ENCODE results near the gene KLRC3.
"Not testable (repeated sequence)": the region's sequence is repeated elsewhere in the genome, so short reads cannot be mapped to it uniquely, and the experiment has no call there.

Gene KLRC3

GRCh38 chr12:10398168-10398567 is 22.2 kb downstream of the KLRC3 start:
- DNase-seq = no peak

GRCh38 chr12:10397296-10397695 is 23.1 kb downstream of the KLRC3 start:
- DNase-seq = peak; percentile 31 to 58

- not testable (repeated sequence) for DNase-seq
These were observed 24.2 kb downstream of the KLRC3 start for GRCh38 chr12:10396176-10396575.

- peak; percentile 32 to 68 for DNase-seq
These were observed 24.9 kb downstream of the KLRC3 start for GRCh38 chr12:10395390-10395998.

- peak; percentile 67 to 72 for DNase-seq
These were observed 25.8 kb downstream of the KLRC3 start for GRCh38 chr12:10394531-10395152.

- no peak for DNase-seq
These were observed 27.1 kb downstream of the KLRC3 start for GRCh38 chr12:10393291-10393690.

- peak; percentile 62 for DNase-seq
These were observed 27.9 kb downstream of the KLRC3 start for GRCh38 chr12:10392394-10392930.

GRCh38 chr12:10390991-10391390 is 29.4 kb downstream of the KLRC3 start:
- DNase-seq = not testable (repeated sequence)

- no peak for DNase-seq
These were observed 30.5 kb downstream of the KLRC3 start, which contains the start of gene KLRK1 for GRCh38 chr12:10389904-10390303. KLRK1 (minus strand) TSS chr12:10390041; CDS start chr12:10388810, 1,231 bp downstream.

- DNase-seq = no peak
These were observed 31.6 kb downstream of the KLRC3 start for GRCh38 chr12:10388624-10389413.

- not testable (repeated sequence) for DNase-seq
These were observed 32.9 kb downstream of the KLRC3 start for GRCh38 chr12:10387498-10387897.

- DNase-seq = no peak
These were observed 33.5 kb downstream of the KLRC3 start for GRCh38 chr12:10386857-10387256.

- no peak for DNase-seq
These were observed 35.2 kb downstream of the KLRC3 start for GRCh38 chr12:10385166-10385613.

- no peak for DNase-seq
These were observed 36.2 kb downstream of the KLRC3 start for GRCh38 chr12:10384191-10384590.

GRCh38 chr12:10381928-10382628 is 38.3 kb downstream of the KLRC3 start:
- no peak for DNase-seq

- DNase-seq = not testable (repeated sequence)
These were observed 41.7 kb downstream of the KLRC3 start for GRCh38 chr12:10378737-10379136.

GRCh38 chr12:10374624-10375018 is 45.8 kb downstream of the KLRC3 start:
- no peak for DNase-seq

GRCh38 chr12:10372559-10372958 is 47.8 kb downstream of the KLRC3 start:
- peak in 1 of 2 donors; percentile 34 for DNase-seq

GRCh38 chr12:10371893-10372535 is 48.4 kb downstream of the KLRC3 start:
- DNase-seq = not testable (repeated sequence)

GRCh38 chr12:10369557-10370415 is 50.6 kb downstream of the KLRC3 start:
- peak in 1 of 2 donors; percentile 32 for DNase-seq
